SK-N-SH (cell line): ENCODE measurements around the gene ADGRG7. TPM values are rescaled to one million over a fixed set of nuclear protein-coding genes. Genes with fewer than 3 reads are reported as not detected.

Experiments
- CTCF ChIA-PET: fragments of 300-600, 350-600 bp; formaldehyde crosslinking; extraction: SDS; loops from one replicate; lab custom pipeline; 2021; lab: Yijun Ruan, JAX
- POLR2A ChIA-PET: fragments of 350-600 bp; sonication (Branson Sonifier 250); formaldehyde crosslinking; extraction: SDS; loops from one replicate; lab custom pipeline; 2020; ENCODE audit warnings: antibody characterized with exemption, inconsistent platforms; lab: Yijun Ruan, JAX
- DNase-seq: peaks from one replicate; pipeline ENCODE4 v3.0.0; 2012
- H2AFZ ChIP-seq: fragments of 200-600 bp; sonication (generic); 2 replicates; pipeline ENCODE4 v1.8.1; 2016; ENCODE audit warnings: antibody characterized with exemption, mild to moderate bottlenecking, low read depth
- H3F3A ChIP-seq: fragments of 200-600 bp; sonication (generic); replicated peaks from 2 replicates; pipeline ENCODE3; 2016; ENCODE audit warnings: antibody characterized with exemption, mild to moderate bottlenecking; ENCODE audit not compliant: insufficient read depth
- H3K27ac ChIP-seq, 2 experiments: fragments of 200-500 bp in 1 of 2; fragments of 200-600 bp in 1 of 2; sonication (Bioruptor generic) in 1 of 2; sonication (generic), shearing (Covaris generic) in 1 of 2; 2 replicates each; pipeline versions ENCODE4 v1.5.1 to v1.6.1; 2014 to 2016; ENCODE audit warnings: low read depth in 2 of 2, inconsistent platforms in 1 of 2, low read length in 1 of 2, mild to moderate bottlenecking in 1 of 2, mixed read lengths in 1 of 2
- H3K27me3 ChIP-seq: fragments of 200-600 bp; sonication (generic), shearing (Covaris generic); 2 replicates; pipeline ENCODE4 v1.6.1; 2016; ENCODE audit warnings: mixed run types; ENCODE audit not compliant: insufficient read depth
- H3K36me3 ChIP-seq, 2 experiments: fragments of 200-500 bp in 1 of 2; fragments of 200-600 bp in 1 of 2; sonication (Bioruptor generic) in 1 of 2; sonication (generic) in 1 of 2; replicated peaks in 1 of 2; 2 replicates each; pipeline versions ENCODE3 to v1.5.1; 2014 to 2016; ENCODE audit warnings: low read length in 1 of 2, mild to moderate bottlenecking in 1 of 2; ENCODE audit not compliant: insufficient read depth in 2 of 2, control insufficient read depth in 1 of 2
- H3K4me1 ChIP-seq, 2 experiments: fragments of 200-500 bp in 1 of 2; fragments of 200-600 bp in 1 of 2; sonication (Bioruptor generic) in 1 of 2; sonication (generic), shearing (Covaris generic) in 1 of 2; 2 replicates each; pipeline versions ENCODE4 v1.5.1 to v1.6.1; 2014 to 2016; ENCODE audit warnings: low read depth in 1 of 2, low read length in 1 of 2, mixed run types in 1 of 2; ENCODE audit not compliant: insufficient read depth in 2 of 2, control insufficient read depth in 1 of 2
- H3K4me2 ChIP-seq: fragments of 200-600 bp; sonication (generic), shearing (Covaris generic); 2 replicates; pipeline ENCODE4 v1.6.1; 2017; ENCODE audit warnings: mixed run types
- H3K4me3 ChIP-seq, 2 experiments: fragments of 200-500 bp in 1 of 2; fragments of 200-600 bp in 1 of 2; sonication (Bioruptor generic) in 1 of 2; sonication (generic), shearing (Covaris generic) in 1 of 2; 2 replicates each; pipeline versions ENCODE4 v1.5.1 to v1.8.1; 2014 to 2016; ENCODE audit warnings: low read depth in 2 of 2, inconsistent platforms in 1 of 2, low read length in 1 of 2, mild to moderate bottlenecking in 1 of 2, mixed read lengths in 1 of 2, moderate library complexity in 1 of 2
- H3K79me2 ChIP-seq: fragments of 200-600 bp; sonication (generic); 2 replicates; pipeline ENCODE4 v1.8.1; 2017; ENCODE audit warnings: mild to moderate bottlenecking; ENCODE audit not compliant: insufficient read depth
- H3K9ac ChIP-seq: fragments of 200-600 bp; sonication (generic); 2 replicates; pipeline ENCODE4 v1.6.1; 2017; ENCODE audit warnings: mixed run types
- H3K9me2 ChIP-seq: fragments of 200-600 bp; sonication (generic); 2 replicates; pipeline ENCODE4 v1.6.1; 2017; ENCODE audit warnings: mixed run types
- H3K9me3 ChIP-seq: fragments of 200-600 bp; sonication (generic); 2 replicates; pipeline ENCODE4 v1.6.1; 2017; ENCODE audit warnings: mixed run types, mild to moderate bottlenecking, moderate library complexity
- H4K20me1 ChIP-seq: fragments of 200-600 bp; sonication (generic); 2 replicates; pipeline ENCODE4 v1.6.1; 2017; ENCODE audit warnings: mild to moderate bottlenecking, mixed run types; ENCODE audit not compliant: insufficient read depth
- CHD2 ChIP-seq: fragments of 150-350 bp; IDR thresholded peaks from 2 replicates; pipeline ENCODE4 v1.6.1; 2018; ENCODE audit warnings: low read length; ENCODE audit not compliant: partially characterized antibody
- CTCF ChIP-seq: fragments of 200-600 bp; sonication (generic); IDR thresholded peaks from 2 replicates; pipeline ENCODE4 v1.6.1; 2017; ENCODE audit warnings: antibody characterized with exemption, mild to moderate bottlenecking, moderate library complexity
- ELF1 ChIP-seq: IDR thresholded peaks from 2 replicates; pipeline ENCODE4 v1.4.0; 2012
- EP300 ChIP-seq, 2 experiments: IDR thresholded peaks; 2 replicates each; pipeline versions ENCODE4 v1.4.0 to v1.6.1; 2012; ENCODE audit warnings: borderline replicate concordance in 1 of 2, low read depth in 1 of 2, low read length in 1 of 2
- FOSL2 ChIP-seq: IDR thresholded peaks from 2 replicates; pipeline ENCODE4 v1.4.0; 2012; ENCODE audit warnings: low read depth, mild to moderate bottlenecking, moderate library complexity, borderline replicate concordance
- FOXJ3 ChIP-seq: sonication (generic); formaldehyde crosslinking; IDR thresholded peaks from 2 replicates; pipeline ENCODE4 v1.5.1; 2020; ENCODE audit warnings: mild to moderate bottlenecking, missing genetic modification reagents
- GABPA ChIP-seq: IDR thresholded peaks from 2 replicates; pipeline ENCODE4 v1.4.0; 2012; ENCODE audit warnings: low read depth, mild to moderate bottlenecking
- GATA2 ChIP-seq: sonication (generic); formaldehyde crosslinking; IDR thresholded peaks from 2 replicates; pipeline ENCODE4 v1.5.0; 2020; ENCODE audit warnings: mild to moderate bottlenecking, missing genetic modification reagents
- MEF2A ChIP-seq: IDR thresholded peaks from 2 replicates; pipeline ENCODE4 v1.4.0; 2012; ENCODE audit warnings: low read depth, borderline replicate concordance
- NFIC ChIP-seq: IDR thresholded peaks from 2 replicates; pipeline ENCODE4 v1.4.0; 2012; ENCODE audit warnings: borderline replicate concordance
- NRF1 ChIP-seq: IDR thresholded peaks from 2 replicates; pipeline ENCODE4 v1.6.1; 2012; ENCODE audit warnings: low read depth, mild to moderate bottlenecking, low read length
- PBX3 ChIP-seq: IDR thresholded peaks from 2 replicates; pipeline ENCODE4; 2012
- RAD21 ChIP-seq: IDR thresholded peaks from 2 replicates; pipeline ENCODE4 v1.6.1; 2012; ENCODE audit warnings: mild to moderate bottlenecking, low read length
- RFX5 ChIP-seq: IDR thresholded peaks from 2 replicates; pipeline ENCODE4 v1.6.1; 2012; ENCODE audit warnings: mild to moderate bottlenecking, improper control_type of control experiment, low read length
- SIN3A ChIP-seq: IDR thresholded peaks from 2 replicates; pipeline ENCODE4 v1.6.1; 2012; ENCODE audit warnings: low read depth, mild to moderate bottlenecking, low read length, moderate library complexity, borderline replicate concordance
- TAF1 ChIP-seq: IDR thresholded peaks from 2 replicates; pipeline ENCODE4 v1.6.1; 2012; ENCODE audit warnings: low read depth, mild to moderate bottlenecking, low read length, moderate library complexity, borderline replicate concordance
- USF2 ChIP-seq: fragments of 150-350 bp; IDR thresholded peaks from 2 replicates; pipeline ENCODE4 v1.6.1; 2017; ENCODE audit warnings: antibody characterized with exemption, low read length, low read depth, borderline replicate concordance
- YY1 ChIP-seq: IDR thresholded peaks from 2 replicates; pipeline ENCODE4 v1.4.0; 2012; ENCODE audit warnings: low read depth, mild to moderate bottlenecking
- ZBTB33 ChIP-seq: IDR thresholded peaks from 2 replicates; pipeline ENCODE4 v1.4.0; 2012; ENCODE audit warnings: low read depth, borderline replicate concordance
- polyA plus RNA-seq, 3 experiments: library from polyadenylated mRNA; depleted of rRNA; stranded (reverse); fragments of >200 nt; gene quantifications; 2 replicates each; pipeline ENCODE4 v1.2.3, GENCODE V29; 2012

Gene ADGRG7
- polyA plus RNA-seq, 1 of the 3 experiments (the other 2 are of a cell fraction) = not detected

- Histone ChIP-seq H3K9ac (no peak overlapping the region), H3K36me3 (peaks cover 41 to 86% of the 10 kb centered on the region in 2 experiments), H2AFZ (no peak overlapping the region), H3K27ac (no peak overlapping the region), H4K20me1 (peaks cover 94% of the 10 kb centered on the region), H3K4me2 (no peak overlapping the region), H3F3A (peaks cover 24% of the 10 kb centered on the region), H3K79me2 (peaks cover 100% of the 10 kb centered on the region), H3K27me3 (no peaks in the 10 kb centered on the region), H3K9me3 (no peaks in the 10 kb centered on the region), H3K4me1 (peaks cover 4 to 10% of the 10 kb centered on the region in 2 experiments; a peak in 3 of 4 replicates), H3K9me2 (no peaks in the 10 kb centered on the region), H3K4me3 (no peak overlapping the region)
- ChIA-PET CTCF (interaction anchor here (0.8 to 1.6 kb wide), 3 partner anchors 112 to 884 kb away, joined by 3 to 7 read pairs (median 4); no protein-coding TSS in a partner anchor), POLR2A (no interaction called here)
- DNase-seq = no peak
- TF ChIP-seq NFIC (no peak), NRF1 (no peak), MEF2A (no peak), RAD21 (no peak), SIN3A (no peak), TAF1 (no peak), CTCF (no peak), GATA2 (CRISPR knock-in tag) (no peak), CHD2 (no peak), YY1 (no peak), GABPA (no peak), ZBTB33 (no peak), FOSL2 (no peak), EP300 (IDR thresholded peaks at IDR 0.05; ENCODE audit: borderline replicate concordance in 1 of 2, low read depth in 1 of 2, low read length in 1 of 2) (no peak), PBX3 (no peak), USF2 (no peak), ELF1 (no peak), RFX5 (no peak), FOXJ3 (CRISPR knock-in tag) (no peak)
Measured at GRCh38 chr3:100715176-100715575, 105.8 kb downstream of the ADGRG7 start.
